ENCODE results near the gene SMYD3.
"Not testable (repeated sequence)": the region's sequence is repeated elsewhere in the genome, so short reads cannot be mapped to it uniquely, and the experiment has no call there.

SMYD3 gene

DNA sequence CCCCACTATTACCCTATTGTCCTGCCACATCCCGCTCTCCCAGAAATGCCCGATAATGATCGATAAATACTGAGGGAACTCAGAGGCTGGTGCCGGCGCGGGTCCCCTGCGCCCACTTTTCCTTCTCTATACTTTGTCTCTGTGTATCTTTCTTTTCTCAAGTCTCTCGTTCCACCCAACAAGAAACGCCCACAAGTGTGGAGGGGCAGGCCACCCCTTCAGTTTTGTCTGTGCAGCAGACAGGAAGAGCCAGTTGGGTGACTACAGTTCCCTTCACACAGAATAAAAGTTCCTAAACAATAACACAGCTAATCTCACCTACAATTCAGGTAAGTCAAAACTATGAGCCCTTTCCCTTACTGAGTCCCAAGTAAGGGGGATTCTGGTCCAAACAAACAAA is 423.7 kb downstream of the SMYD3 start:
- no peak for DNase-seq

DNA sequence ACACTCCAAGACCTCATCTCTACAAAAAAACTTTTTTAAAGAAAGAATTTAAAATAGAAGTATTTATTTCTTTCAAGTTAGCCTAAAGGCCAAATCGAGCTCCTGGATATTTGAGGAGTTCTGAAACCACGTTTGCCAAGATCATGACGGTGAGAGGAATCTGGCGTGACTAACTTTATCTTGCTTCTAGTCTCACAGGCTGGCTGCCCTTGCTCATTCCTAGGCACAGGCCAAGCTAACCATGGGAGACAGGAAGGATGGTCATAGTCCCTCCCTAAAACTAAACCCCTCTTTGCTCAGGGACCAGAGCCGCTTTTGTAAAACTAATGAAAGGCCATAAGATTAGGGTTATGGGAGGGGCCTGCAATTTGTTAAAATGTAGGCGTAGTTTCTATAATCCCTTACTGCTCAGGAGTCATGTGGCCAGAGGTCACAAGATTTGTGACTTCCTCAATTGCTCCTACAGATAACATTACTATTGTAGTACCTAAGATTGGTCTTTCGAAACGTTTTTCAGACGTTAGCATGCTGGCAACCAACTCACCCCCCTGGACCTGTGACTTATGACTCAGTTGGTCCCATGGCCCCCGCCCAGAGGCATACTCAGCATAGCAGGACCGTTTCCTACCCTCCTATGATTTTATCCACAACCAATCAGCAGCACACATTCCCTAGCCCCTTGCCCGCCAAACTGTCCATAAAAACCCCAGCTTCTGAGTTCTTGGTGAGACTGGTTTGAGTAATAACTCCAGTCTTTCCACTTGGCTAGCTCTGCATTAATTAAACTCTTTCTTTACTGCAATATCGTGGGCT is 425.0 kb downstream of the SMYD3 start:
- DNase-seq = peak; percentile 72

DNA sequence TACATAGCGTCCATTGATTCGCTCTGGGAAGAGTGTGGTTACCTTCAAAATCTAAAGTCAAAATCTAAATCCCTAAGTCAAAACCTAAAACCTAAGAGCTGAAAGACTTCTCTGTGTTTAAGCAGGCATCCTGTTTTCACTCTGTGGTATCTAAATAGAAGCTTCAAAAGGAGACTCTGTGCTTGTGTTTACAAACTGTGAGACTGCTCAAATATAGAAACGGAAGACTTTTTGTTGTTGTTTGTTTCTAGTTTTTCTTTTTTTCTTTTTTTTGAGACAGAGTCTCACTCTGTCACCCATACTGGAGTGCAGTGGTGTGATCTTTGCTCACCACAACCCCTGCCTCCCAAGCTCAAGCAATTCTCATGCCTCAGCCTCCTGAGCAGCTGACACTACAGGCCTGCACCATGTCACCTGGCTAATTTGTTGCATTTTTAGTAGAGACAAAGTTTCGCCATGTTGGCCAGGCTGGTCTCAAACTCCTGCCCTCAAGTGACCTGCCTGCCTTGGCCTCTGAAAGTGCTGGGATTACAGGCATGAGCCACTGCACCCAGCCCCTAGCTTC is 425.9 kb downstream of the SMYD3 start:
- peak; percentile 15 for DNase-seq

DNA sequence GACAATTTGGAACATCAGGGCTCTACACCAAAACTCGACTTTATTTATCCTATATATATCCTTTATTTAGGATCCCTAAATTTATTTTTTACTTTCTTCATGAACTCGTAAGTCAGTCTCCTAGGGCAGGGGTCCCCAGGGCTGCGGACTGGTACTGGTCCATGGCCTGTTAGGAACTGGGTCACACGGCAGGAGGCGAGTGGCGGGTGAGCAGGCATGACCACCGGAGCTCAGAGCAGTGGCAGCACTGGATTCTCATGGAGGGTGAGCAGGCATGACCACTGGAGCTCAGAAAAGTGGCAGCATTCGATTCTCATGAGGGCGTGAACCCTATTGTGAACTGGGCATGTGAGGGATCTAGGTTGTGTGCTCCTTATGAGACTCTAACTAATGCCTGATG is 427.0 kb downstream of the SMYD3 start:
- DNase-seq = no peak

DNA sequence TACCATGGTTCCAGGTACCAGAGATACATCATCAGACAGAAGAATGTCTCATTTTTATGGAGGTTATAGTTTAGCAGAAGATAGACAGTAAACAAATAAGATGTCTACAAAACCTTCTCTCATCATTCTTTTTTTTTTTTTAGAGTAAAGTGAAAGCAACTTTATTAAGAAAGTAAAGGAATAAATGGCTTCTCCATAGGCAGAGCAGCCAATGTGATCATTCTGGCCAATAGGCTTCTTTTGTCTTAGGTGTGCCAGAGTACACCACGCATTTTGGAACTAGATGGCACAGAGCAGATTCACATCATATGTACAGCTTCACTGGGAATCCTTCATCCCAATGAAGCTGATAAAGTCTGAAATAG is 428.2 kb downstream of the SMYD3 start:
- no peak for DNase-seq

DNA sequence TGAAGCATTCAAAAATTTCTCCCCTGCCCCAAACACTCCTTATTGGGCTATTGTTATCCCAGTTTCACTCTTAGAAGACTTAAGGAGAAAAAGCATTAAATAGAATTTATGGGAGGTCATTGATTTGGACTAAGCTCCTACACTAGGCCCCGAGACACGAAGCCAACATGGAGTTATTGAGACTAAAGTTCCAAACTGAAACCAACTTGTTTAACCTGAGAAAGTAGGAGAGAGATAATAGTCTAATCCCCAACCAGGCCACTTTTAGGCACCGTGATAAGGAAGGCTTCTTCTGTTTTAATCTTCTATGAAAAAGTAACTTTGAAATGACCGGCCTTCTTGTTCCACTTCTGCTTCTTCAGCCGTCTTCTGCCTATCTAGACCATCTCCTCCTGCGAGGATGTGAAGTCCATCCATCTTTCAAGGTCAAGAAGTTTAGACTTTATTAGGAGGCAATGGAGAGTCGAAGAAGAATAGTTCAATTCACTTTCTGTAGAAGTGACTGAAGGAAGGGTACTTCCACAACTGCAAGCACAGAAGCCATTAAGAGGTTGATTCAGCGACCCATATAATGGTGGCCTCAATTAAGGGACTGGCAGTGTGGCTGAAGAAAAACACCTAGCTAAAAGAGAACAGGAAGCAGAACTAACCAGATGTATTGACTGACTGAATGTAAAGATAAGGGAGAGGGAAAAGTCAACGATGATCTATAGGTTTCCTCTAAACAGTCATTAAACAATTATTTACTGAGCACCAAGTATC is 428.8 kb downstream of the SMYD3 start:
- DNase-seq = peak; percentile 52

DNA sequence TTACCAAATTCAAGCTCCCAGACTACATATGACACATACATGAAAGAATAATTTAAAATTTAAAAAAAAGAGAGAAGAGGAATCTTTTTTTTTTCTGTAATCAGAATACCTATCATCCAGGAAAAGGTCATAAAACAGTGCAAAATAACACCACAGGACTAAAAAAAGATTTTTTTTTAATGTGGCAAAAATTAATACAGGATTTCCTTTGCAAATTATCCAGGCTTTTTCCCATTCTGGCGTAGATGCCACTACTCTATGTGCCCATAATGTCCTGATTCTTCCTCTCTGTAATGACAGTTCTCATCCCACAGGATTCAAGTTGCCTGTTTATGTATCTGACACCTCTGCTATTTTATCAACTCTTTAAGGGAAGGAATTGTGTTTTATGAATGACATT is 429.6 kb downstream of the SMYD3 start:
- no peak for DNase-seq

DNA sequence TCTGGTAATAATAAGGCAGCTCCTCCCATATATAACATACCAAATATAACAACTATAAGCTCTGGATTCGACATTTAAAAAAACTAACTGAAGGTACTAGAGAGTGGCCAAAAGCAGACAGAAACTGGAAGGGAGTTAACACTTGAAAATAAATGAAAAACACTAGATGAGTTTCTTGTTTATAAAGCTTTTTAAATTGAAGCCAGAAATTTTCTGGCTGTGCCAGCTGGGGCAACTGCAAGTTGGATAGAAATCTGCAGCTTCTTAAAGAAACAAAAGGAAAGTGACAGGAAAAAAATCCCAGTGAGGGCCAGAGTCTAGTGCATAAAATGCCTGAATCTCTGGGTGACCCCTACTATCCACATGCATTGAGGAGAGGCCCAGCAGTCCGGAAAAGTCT is 432.7 kb downstream of the SMYD3 start:
- DNase-seq = no peak

DNA sequence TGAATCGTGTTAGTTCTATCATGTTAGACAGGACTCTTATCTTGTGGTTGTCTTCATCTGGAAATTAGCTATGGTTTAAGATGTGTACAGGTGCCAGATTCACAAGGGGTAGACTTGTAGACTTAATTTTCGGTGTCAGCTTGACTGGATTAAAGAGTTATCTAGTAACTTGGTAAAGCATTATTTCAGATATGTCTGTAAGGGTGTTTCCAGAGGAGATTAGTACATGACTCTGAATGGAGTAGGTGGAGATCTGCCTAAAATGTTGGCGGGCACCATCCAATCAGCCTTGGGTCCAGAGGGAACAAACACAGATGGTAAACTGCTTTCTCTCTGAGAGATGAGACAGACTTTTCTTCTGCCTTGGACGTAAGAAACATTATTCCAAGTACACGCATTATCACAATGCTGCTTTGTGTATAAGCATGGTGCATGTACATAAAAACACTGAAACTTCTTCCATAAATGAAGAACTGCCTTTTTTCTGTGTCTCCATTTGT is 434.6 kb downstream of the SMYD3 start:
- DNase-seq = no peak

DNA sequence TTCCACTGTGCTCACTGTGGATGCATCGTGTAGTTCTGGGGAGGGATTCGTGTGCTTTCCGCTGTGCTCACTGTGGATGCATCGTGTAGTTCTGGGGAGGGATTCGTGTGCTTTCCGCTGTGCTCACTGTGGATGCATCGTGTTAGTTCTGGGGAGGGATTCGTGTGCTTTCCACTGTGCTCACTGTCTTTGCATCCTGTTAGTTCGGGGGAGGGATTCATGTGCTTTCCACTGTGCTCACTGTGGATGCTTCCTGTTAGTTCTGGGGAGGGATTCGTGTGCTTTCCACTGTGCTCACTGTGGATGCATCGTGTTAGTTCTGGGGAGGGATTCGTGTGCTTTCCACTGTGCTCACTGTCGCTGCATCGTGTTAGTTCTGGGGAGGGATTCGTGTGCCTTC is 435.1 kb downstream of the SMYD3 start:
- peak; percentile 24 for DNase-seq

DNA sequence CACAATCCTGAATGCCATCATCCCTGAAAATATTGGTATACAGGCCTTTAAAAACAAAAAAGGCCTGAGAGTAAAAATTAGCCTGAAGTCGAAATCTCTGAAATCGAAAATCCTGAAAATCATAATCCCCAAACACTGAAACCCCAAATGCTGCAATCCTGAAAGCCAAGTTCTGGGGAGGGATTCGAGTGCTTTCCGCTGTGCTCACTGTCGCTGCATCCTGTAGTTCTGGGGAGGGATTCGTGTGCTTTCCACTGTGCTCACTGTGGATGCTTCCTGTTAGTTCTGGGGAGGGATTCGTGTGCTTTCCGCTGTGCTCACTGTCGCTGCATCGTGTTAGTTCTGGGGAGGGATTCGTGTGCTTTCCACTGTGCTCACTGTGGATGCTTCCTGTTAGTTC is 435.5 kb downstream of the SMYD3 start:
- not testable (repeated sequence) for DNase-seq

DNA sequence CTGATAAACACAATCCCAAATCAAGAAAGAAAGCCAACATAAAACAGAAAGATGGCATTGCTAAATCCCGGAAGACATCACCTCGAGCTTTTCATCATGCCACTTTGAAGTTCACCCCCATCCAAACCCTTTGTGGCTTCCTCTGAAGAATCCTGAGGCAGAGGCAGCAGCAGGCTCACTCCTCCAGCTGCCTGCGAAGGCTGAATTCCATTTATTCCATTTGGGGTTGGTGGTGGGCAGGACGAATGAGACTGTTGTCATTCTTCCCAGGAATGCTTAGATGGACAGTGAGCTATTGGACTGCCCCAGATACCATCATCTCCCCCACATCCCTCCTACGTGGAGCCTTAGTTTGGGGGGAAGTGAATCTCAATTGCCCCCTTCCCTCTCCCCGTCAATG is 437.5 kb downstream of the SMYD3 start:
- no peak for DNase-seq

DNA sequence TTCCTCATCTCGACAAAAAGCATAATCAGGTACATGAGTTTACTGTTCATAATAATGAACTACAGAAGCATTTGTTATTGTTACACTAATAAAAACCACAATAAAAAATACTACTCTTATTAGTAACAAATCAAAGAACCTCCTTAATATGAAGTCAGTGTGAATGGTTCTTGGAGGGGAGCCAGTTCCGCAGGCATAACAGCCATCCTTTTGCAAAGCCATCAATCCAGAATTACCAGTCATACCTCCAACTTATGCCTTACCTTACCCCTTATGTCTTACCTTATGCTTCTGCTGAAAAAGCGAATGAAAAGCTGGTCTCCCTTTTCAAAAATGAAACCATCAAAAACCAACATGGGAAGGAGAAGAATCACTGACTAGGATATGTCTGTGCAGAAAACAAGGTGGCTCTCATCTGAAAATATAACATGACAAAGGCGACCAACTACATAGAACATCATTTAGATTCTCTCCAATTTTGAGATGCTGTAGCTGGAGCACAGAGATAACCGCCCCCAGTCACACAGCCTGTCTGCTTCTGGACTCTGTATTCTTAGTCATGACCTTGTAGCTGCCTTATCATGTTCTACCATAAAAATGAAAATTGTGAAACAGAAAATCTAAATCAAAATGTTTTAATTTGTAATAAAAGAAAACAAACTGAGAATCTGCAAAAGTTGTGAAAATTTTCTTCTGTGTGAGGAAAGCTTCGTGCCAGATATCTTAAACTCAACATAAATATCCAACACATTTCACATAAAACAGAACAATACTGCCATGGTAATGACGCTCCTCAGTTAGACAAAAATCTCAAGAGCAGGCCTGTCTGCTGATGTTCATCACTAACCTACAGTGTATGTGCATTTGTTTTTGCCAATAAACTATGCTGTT is 438.2 kb downstream of the SMYD3 start:
- DNase-seq = no peak

DNA sequence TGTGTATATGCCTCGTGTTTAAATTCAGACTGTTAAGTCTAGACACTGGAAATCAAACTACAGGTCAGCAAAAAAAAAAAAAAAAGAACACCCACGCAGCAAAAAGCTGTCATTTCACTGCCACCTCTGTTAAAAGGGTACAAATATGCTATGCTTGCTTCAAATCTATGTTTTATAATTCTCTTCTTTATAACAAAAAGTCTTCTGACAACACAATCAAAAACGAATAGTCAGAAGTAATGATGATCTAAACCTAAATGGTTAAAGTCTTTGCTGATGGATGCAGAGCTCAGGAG is 438.9 kb downstream of the SMYD3 start:
- no peak for DNase-seq

DNA sequence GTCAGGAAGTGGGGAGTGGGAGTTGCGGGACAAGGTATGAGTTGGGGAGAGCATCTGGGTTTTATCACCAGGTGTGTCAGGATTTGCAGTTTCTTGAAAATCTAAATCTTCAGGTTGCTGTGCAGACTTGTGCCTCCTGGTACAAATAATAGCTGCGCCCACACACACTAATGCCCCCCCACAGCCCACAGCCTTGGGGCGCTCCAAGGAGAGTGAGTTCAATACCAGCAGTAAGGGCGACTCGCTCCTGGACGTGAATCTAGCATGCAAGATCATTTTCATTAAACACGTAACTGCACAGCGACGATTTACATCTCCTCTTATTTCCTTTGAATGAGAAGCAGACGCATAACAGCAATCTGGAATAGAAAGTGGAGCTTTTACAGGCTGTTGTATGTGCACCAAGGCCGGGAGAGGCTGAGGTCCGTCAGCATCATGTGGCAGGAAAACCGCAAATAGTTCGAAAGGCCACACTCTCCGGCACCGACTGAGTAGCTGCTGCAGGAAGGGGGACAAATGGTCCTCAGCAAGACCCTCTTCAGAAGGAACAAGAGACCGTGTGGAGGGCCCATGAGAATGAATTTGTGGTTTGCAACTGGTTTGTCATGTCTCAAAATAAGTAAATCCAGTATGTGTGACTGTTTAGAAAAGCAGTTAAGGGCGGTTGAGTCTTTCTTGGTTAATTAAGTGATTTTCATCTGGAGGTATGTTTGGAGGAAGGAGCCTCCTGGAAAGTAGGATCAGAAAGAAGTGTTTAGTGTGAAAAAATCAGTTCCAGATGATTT is 439.5 kb downstream of the SMYD3 start:
- DNase-seq = peak; percentile 77

DNA sequence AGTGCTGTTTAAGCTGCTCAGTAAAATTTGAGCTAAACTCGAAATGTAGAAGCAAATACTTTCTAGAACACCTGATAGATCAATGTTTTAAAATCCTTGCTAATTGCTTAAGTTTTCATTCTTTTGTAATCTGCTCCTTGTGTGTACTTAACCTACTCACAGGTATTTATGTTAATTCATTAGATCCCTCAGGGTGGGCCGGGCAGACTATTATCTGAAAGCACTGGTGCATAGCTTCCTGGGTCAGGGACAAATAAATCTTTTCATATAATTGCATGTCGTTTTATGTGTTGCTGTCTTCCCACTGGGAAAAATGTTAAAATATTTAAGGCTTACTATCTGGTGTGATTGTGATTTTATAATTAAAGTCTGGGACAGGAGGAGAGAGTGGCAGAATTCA is 440.5 kb downstream of the SMYD3 start:
- DNase-seq = no peak

DNA sequence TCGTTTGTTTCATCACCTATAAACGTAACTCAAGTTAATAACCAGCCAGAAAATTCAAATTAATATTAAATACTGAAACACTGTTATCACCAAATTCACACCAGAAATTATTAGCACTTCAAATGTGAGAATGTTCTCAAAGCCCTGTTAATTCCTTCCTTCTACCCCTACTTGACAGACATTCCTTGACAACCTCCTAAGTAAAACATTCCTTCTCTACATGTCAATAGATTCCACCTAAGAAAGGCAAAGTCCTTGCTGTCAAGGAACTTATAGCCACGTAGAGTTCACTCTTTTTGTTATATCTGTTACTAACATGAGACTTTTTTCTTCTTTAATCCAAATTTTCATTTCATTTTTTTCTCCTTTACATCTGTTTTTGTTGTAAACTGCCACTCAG is 441.5 kb downstream of the SMYD3 start:
- no peak for DNase-seq

DNA sequence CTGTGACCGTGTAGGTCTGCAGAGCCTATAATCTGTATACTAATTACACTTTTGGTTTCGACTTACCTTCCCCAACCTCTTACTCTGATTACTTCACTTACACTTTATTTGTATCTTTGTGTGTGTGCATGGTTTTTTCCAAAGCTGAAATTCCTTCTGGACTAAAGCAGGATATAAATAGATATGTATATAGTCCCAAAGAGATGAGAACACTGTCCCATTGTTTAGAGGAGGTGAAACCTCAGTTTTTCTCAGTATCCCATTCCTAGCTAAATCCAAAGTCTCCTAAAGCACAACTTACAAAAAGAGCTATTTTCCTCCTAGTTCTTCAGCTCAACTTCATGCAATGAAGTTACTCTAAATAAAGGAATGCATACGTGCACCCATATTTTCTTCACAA is 442.2 kb downstream of the SMYD3 start:
- DNase-seq = no peak

DNA sequence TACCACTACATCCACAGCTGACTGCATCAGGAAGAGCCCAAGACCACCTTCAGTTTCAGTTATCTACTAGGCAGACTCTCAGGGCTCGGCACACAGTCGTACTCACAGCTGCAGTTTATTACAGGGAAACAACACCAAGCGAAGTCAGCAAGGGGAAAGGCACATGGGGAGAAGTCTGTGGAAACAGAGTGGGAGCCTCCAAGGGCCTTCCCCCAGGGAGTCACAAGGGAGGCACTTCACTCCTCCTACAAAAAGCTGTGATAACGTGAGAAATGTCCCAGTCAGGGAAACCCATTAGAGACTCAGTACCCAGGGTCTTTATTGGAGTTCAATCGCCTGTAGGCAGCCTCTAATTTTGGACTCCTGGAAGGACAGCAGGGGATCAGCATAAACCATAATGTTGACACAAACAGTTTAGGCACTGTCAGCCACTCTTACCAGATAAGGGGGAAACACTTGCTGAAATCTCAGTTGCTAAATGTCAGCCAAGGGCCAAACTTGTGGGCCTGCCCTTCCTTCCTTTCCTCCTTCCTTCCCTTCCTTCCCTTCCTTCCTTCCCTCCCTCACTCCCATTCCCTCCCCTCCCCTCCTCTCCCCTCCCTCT is 444.0 kb downstream of the SMYD3 start:
- DNase-seq = no peak

DNA sequence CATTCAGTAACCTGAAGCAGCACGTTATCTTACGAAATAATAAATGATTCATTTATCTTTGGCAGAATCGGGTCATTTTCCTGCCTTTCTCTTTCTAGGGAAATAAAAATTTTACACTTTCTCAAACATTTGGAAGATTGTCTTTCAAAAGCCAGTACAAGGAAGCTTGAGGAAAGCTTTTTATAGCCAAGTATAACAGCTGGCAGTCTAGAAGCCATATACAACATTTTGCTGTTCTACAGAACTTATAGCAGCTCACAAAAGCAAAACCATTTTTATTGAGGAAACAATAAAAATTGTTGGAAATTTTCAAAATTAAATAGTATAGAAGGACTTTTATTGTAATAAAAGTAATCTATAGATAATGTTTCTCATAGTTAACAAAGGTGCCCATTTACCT is 448.6 kb downstream of the SMYD3 start:
- DNase-seq = no peak

DNA sequence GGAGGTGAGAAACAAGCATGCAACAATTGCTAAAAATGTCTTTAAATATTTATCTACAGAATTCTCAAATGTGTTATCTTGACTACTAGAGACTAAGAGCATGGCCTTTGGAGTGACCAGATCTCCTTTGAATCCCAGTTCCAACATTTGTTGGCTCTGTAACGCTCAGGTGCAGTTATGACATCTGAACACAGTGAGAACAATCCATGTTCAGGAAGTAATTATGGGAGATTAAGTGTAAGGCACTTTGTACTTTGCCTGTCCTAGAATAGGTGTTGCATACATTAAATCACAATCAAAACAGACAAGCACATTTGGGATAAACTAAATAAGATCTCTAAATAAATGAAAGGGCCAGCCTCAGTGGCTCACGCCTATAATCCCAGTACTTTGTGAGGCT is 454.5 kb downstream of the SMYD3 start:
- no peak for DNase-seq

All from MV-4-11 (cell line).